Breast epithelium (tissue), 3 donors: ENCODE data around the gene SEMA4D. TPM values are rescaled to one million over a fixed set of nuclear protein-coding genes. Genes with fewer than 3 reads are reported as not detected.

Experiments
- total RNA-seq, 3 donors: library from RNA; depleted of rRNA; stranded (reverse); fragments of >200 nt; gene quantifications; one replicate each; pipeline ENCODE4 v1.1.0, GENCODE V29; 2016

SEMA4D gene
- total RNA-seq, 3 donors from 2014 or later, result 9.9 to 24.6 (median 16.1) TPM

Other genes starting within 250 kb of the SEMA4D start
- gene CKS2, start 186.9 kb downstream of the SEMA4D start, total RNA-seq, result 10 to 100 TPM; 18.2 to 32.4 (median 21.7) TPM
- gene SECISBP2, start 179.6 kb downstream of the SEMA4D start, total RNA-seq, result 10 to 100 TPM; 40.5 to 84.7 (median 76.0) TPM
- gene GADD45G, start 106.9 kb upstream of the SEMA4D start, total RNA-seq, result 10 to 100 TPM; 13.0 to 24.3 (median 15.8) TPM